ENCODE data around the gene VWA5B2. TPM values are rescaled to one million over a fixed set of nuclear protein-coding genes. Genes with fewer than 3 reads are reported as not detected.

VWA5B2 gene
- total and polyA plus RNA-seq, 9 of the 15 experiments (the other 6 are each of a cell fraction or from before 2014, with no cell fraction given): 0.04 TPM; not detected in 8

GRCh38 chr3:184248454-184249411 lies 19.3 kb downstream of the VWA5B2 start, which contains the start of gene ALG3 (continued):
- TF ChIP-seq, protein P1, sequence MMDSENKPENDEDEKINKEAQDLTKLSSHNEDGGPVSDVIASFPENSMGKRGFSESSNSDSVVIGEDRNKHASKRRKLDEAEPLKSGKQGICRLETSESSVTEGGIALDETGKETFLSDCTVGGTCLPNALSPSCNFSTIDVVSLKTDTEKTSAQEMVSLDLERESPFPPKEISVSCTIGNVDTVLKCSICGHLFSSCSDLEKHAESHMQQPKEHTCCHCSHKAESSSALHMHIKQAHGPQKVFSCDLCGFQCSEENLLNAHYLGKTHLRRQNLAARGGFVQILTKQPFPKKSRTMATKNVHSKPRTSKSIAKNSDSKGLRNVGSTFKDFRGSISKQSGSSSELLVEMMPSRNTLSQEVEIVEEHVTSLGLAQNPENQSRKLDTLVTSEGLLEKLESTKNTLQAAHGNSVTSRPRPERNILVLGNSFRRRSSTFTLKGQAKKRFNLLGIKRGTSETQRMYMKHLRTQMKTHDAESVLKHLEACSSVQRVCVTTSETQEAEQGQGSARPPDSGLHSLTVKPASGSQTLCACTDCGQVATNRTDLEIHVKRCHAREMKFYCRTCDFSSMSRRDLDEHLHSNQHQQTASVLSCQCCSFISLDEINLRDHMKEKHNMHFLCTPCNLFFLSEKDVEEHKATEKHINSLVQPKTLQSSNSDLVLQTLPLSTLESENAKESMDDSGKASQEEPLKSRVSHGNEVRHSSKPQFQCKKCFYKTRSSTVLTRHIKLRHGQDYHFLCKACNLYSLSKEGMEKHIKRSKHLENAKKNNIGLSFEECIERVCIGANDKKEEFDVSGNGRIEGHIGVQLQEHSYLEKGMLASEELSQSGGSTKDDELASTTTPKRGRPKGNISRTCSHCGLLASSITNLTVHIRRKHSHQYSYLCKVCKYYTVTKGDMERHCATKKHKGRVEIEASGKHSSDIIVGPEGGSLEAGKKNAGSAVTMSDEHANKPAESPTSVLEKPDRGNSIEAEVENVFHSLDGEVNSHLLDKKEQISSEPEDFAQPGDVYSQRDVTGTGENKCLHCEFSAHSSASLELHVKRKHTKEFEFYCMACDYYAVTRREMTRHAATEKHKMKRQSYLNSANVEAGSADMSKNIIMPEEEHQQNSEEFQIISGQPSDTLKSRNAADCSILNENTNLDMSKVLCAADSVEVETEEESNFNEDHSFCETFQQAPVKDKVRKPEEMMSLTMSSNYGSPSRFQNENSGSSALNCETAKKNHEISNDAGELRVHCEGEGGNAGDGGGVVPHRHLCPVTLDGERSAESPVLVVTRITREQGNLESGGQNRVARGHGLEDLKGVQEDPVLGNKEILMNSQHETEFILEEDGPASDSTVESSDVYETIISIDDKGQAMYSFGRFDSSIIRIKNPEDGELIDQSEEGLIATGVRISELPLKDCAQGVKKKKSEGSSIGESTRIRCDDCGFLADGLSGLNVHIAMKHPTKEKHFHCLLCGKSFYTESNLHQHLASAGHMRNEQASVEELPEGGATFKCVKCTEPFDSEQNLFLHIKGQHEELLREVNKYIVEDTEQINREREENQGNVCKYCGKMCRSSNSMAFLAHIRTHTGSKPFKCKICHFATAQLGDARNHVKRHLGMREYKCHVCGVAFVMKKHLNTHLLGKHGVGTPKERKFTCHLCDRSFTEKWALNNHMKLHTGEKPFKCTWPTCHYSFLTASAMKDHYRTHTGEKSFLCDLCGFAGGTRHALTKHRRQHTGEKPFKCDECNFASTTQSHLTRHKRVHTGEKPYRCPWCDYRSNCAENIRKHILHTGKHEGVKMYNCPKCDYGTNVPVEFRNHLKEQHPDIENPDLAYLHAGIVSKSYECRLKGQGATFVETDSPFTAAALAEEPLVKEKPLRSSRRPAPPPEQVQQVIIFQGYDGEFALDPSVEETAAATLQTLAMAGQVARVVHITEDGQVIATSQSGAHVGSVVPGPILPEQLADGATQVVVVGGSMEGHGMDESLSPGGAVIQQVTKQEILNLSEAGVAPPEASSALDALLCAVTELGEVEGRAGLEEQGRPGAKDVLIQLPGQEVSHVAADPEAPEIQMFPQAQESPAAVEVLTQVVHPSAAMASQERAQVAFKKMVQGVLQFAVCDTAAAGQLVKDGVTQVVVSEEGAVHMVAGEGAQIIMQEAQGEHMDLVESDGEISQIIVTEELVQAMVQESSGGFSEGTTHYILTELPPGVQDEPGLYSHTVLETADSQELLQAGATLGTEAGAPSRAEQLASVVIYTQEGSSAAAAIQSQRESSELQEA (IDR thresholded peaks at IDR 0.05; ENCODE audit: low read depth): no peak
- TF ChIP-seq MEIS2 (IDR thresholded peaks at IDR 0.05; ENCODE audit: partially characterized antibody): no peak
- TF ChIP-seq SMARCC2 (IDR thresholded peaks at IDR 0.05; ENCODE audit: low read depth): no peak
- no peak for TF ChIP-seq NRF1 (conservative IDR thresholded peaks at IDR 0.05 in 1 of 2, IDR thresholded peaks at IDR 0.05 in 1 of 2)
- no peak for TF ChIP-seq ZNF77 (CRISPR knock-in tag; IDR thresholded peaks at IDR 0.05)
- 0 out of 2 replicates have a peak, but pooled peaks have one; percentile 17 for TF ChIP-seq CBFA2T3 (IDR thresholded peaks at IDR 0.05)
- TF ChIP-seq NFE2 (IDR thresholded peaks at IDR 0.05; ENCODE audit: low read depth): peak; percentile 60
- TF ChIP-seq ZNF324 (CRISPR knock-in tag; IDR thresholded peaks at IDR 0.05): no peak
- no peak for TF ChIP-seq TARDBP (IDR thresholded peaks at IDR 0.05)
- TF ChIP-seq PML (IDR thresholded peaks at IDR 0.05; ENCODE audit: low read length): peak; percentile 12; the same call in 1 of the 2 replicates
- TF ChIP-seq HNRNPK (IDR thresholded peaks at IDR 0.05; ENCODE audit: low read depth, low read length, poor library complexity, severe bottlenecking): no peak
- peak; percentile 72; the same call in 1 of the 2 replicates for TF ChIP-seq GATAD2A (IDR thresholded peaks at IDR 0.05)

All from K562 (cell line).